ACHN (cell line): Measurements from ENCODE around the gene C1QL1.
A peak's percentile ranks its signal among the peaks of the same experiment; 100 is the strongest.

Experiments
- DNase-seq: peaks from one replicate; pipeline ENCODE4 v3.0.0-alpha.2; 2015
- in situ Hi-C: cut with HindIII; loops from 2 replicates; pipeline ENCODE4 v1.10.0; 2017; ENCODE audit warnings: low sequenced_read_pairs, low pct_ligation_motif_present, low pct_unique_long_range_greater_than_20kb

The C1QL1 gene

GRCh38 chr17:44921122-44921882, 46.8 kb downstream of the C1QL1 start:
- no peak for DNase-seq
- in situ Hi-C loops, result no loop called here

GRCh38 chr17:44920565-44920940, 47.5 kb downstream of the C1QL1 start:
- in situ Hi-C loops, result no loop called here
- no peak for DNase-seq

- in situ Hi-C loops, result no loop called here
- DNase-seq, result peak; percentile 82
Measured at GRCh38 chr17:44919885-44920564, 48.1 kb downstream of the C1QL1 start.

GRCh38 chr17:44919411-44919810, 48.7 kb downstream of the C1QL1 start:
- in situ Hi-C loops, result no loop called here
- no peak for DNase-seq

- DNase-seq, result no peak
- in situ Hi-C loops, result no loop called here
Measured at GRCh38 chr17:44918006-44918405, 50.1 kb downstream of the C1QL1 start.

- DNase-seq, result no peak
- in situ Hi-C loops, result no loop called here
Measured at GRCh38 chr17:44917456-44917855, 50.6 kb downstream of the C1QL1 start.

- in situ Hi-C loops, result no loop called here
- DNase-seq, result peak; percentile 80
Measured at GRCh38 chr17:44916781-44917241, 51.3 kb downstream of the C1QL1 start.

- DNase-seq, result no peak
- in situ Hi-C loops, result no loop called here
Measured at GRCh38 chr17:44915862-44916780, 52.0 kb downstream of the C1QL1 start.

- in situ Hi-C loops, result no loop called here
- DNase-seq, result no peak
Measured at GRCh38 chr17:44915321-44915726, 52.8 kb downstream of the C1QL1 start, which contains the start of gene GFAP. TSS of gene GFAP (minus strand) at chr17:44915500. CDS start at chr17:44915486, 14 bp downstream.

GRCh38 chr17:44914698-44915271, 53.3 kb downstream of the C1QL1 start:
- in situ Hi-C loops, result no loop called here
- no peak for DNase-seq

GRCh38 chr17:44914148-44914547, 54.0 kb downstream of the C1QL1 start:
- in situ Hi-C loops, result no loop called here

GRCh38 chr17:44913676-44914075, 54.4 kb downstream of the C1QL1 start:
- no peak for DNase-seq
- in situ Hi-C loops, result no loop called here

More at GRCh38 chr17:44914148-44914547, 54.0 kb downstream of the C1QL1 start:
- no peak for DNase-seq

- in situ Hi-C loops, result no loop called here
- no peak for DNase-seq
Measured at GRCh38 chr17:44912763-44913544, 55.1 kb downstream of the C1QL1 start.

GRCh38 chr17:44911133-44912001, 56.7 kb downstream of the C1QL1 start:
- peak; percentile 82 for DNase-seq
- in situ Hi-C loops, result no loop called here

GRCh38 chr17:44910231-44911106, 57.6 kb downstream of the C1QL1 start:
- in situ Hi-C loops, result no loop called here
- DNase-seq, result no peak
